HT-29 (cell line): ENCODE results near the gene SLC26A9. TPM values are rescaled to one million over a fixed set of nuclear protein-coding genes. Genes with fewer than 3 reads are reported as not detected.

Source experiments
- DNase-seq: peaks from one replicate; pipeline ENCODE4 v3.0.0-alpha.2; 2015; ENCODE audit warnings: low spot score
- total RNA-seq: library from RNA; depleted of rRNA; stranded (reverse); fragments of >200 nt; shearing (Covaris generic); gene quantifications from 2 replicates; pipeline ENCODE4 v1.2.3, GENCODE V29; 2014

Gene SLC26A9
- total RNA-seq, 1 experiment from 2014 or later, result 0.43 TPM

DNA sequence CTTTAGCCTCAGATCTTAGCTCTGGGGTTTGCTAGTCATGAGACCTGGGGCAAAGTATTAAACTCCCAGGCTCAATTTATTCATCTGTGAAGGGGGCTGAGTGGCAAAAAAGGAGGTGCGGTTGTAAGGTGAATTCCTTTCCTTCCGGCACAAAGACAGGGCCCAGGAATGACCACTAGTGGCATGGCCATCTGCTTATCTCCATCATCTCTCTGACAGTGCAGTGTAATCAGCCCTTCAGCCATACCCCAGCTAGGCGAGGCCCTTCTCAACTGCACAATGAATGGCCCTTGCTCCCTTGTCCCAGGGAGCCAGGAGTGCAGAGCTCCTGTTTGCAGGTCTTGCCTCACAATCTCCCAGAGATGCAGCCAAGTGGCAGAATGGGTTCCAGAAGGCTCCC lies 5.6 kb upstream of the SLC26A9 start:
- DNase-seq, result no peak

DNA sequence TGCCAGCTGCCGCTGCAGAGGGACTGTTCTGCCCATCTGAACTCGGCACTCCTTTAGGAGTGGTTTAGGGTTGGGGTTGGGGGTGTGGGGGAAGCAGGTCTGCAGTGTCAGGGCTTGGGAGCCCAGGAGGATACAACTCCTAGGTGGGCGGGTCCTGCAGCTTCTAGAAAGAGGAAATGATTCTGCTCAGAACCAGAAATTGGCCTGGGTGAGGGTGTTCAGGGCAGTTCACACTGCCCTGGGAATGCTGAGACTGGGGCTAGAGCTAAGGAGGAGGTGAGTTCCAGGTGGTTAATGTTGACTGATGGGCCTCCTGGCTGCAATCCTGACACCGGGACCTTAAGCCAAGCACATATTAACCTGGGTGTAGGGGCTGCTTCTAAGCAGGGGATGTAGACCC lies 4.8 kb upstream of the SLC26A9 start:
- DNase-seq, result no peak

DNA sequence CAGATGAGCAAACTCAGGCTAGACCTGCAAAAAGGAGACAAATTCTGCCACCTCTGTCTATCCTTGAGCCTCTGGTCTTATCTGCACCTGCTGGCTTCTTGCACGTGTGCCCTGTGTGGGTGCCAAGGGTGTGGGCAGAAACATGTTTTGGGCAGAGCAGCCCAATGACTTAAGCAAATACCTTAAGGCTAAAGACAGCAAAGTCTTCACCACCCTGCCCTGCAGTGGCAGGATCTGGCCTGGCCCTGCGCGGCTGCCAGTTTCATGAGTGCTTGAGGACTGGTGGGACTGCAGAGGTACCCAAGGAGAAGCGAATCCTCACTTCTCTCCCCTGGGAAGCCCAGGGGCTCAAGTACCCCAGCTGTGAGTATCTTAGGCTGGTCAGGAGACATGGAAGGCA lies 3.8 kb upstream of the SLC26A9 start:
- DNase-seq, result no peak

DNA sequence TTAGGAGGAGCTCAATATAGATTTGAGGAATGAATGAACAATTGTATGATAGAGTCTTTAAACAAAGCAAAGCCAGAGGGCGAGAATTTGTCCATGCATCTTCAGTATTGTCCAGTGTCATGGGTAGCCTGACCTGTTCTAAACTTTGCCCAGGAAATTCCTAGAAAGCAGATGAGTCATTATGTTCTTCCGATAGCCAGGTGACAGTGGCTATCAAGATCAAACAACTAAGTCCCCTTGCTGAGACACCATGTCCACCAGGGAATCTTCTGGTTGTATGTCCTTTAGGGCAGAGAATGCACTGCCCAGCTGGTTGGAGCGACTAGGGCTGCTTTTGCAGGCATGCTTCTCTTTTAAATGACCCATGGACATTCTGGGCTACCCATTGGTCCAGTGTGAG lies 1.8 kb upstream of the SLC26A9 start:
- DNase-seq, result no peak

DNA sequence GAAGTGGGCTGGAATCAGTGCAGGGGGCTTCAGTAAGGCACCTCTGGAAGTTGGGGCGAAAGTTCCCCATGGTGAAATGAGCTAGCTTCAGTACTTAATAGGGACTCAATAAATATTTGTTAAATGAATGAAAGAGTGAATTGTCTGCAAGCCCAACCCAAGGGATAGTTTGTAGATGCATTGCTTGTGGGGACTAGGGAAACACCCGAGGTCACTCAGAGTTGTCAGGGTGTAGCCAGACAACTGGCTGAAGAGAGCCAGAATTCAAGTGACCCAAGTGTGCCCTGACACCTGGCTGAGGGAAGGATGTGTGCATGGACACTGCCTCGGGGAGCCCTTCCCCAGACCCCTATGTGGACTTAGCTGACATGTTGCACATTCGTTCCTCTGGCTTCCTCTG lies 1.3 kb upstream of the SLC26A9 start:
- no peak for DNase-seq

DNA sequence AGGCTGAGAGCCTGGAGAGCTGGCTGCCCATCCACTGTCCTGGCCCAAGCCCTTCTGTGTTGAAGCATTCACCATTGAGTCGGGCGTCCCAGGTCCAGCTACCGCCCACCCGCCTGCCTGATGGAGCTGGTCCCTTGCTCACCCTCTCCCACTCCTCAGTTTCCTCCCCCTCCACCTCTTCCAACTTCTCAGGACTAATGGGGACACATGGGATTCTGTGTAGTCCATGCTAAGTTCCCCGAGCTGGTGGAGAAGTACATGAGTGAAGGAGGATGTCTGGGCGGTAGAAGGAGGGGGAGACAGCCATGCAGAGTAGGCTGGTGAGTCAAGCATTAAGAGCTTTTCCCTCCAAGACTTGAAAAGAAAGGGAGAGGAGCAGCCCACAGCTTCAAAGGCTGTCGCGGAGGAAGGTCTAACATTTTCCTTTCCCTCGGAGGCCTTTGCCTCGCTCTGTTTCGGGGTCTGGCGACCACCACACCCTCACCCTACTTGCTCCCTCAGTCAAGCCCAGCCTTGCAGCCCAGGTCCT lies 561 bp downstream of the SLC26A9 start:
- DNase-seq, result no peak

DNA sequence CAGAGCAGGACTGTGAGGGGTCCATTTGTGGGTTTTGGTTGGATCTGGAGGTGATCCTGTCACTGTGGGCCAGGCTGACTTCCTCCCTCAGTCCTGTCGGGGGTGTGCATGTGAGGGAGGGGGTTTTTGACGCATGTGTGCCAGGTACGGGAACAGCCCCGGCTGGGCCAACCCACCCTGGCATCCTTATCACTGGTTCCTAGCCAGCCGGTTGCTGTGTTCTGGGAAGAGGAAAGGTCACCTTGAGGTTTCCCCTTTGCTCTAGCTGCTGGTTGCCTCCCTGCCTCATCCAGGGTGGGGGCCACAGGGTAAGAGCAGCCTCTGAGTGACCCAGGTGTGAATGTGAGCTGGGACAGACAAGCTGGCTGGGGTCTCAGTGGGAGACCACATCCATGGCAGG lies 2.5 kb downstream of the SLC26A9 start:
- DNase-seq, result no peak

DNA sequence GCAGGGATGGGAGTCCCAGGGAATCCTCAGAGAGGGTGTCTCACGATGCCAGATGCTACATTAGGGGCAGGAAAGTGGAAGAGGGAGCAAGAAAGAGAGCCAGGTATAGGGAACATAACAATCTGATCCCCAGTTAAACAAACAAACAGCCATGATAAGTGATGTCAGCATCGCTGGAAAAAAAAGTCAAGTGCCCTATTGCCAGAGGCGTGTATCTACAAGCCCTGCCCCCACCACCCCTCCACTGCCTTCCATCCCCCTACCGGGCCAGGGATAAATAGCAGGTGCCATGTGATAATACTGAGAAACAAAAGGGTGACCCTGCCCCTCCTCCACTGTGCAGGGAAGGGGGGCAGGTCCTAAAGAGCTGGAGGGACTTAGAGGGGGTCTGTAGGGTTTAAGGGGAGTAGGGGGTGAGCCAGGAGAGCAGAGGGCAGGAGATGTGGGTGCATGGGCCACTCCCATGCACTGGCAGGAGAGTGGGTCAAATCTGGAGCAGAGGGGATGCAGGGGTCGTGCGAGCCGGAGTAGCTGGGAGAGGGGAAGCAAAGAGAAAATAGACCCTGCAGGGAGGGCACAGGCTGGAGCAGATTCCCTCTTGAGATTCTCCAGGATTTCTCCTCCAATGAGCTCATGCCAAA lies 3.4 kb downstream of the SLC26A9 start:
- peak; percentile 49 for DNase-seq

DNA sequence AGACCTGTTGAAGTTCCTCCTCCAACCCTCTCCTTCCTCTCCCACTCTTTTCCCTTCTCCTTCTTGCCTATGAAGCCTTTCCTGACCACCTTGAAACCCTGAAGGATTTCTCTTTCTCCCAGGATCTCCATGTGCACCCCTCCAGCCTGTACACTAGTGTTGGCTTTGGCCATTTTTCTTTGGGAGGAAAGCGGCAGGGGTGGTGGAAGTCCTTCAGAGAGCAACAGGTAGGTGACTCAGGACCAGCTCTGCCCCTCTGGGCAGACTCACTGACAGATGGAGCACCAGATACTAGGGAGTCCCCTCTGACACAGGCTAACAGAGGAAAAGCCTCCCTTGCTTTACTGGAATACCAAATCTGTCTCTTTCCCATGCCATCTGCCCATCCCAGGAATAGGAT lies 4.6 kb downstream of the SLC26A9 start:
- no peak for DNase-seq

DNA sequence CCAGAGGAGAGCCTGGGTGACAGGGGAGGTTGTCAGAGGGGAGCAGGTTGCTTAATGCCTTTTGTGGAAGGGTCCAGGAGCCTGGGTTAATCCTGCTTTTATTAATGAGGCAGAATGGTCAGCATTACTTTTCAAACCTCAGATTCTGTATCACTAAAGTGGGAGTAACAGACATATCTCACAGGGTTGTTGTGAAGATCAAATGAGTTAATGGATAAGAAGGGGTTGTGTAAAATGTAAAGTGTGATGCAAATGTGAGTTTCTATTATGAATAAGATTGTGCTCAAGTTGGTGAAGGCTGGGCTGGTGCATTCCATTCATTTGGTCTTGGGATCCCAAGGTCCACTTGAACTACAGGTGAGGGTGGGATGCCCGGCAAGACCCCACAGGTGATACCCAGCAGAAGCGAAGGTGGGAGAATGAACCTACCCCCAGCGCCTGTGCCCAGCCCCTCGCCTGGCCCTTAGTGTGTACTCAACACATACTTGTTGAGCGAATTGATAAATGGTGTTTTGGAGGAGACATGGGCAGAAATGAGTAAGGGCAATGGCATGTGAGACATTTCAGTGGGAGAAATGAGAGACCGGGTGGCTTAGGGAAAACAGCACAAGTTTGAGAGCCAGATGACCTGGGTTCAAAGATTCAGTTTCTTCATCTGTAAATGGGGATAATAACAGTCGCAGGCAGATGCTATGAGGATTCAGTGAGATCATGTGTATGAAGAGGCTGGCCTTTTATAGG lies 6.2 kb downstream of the SLC26A9 start:
- no peak for DNase-seq

DNA sequence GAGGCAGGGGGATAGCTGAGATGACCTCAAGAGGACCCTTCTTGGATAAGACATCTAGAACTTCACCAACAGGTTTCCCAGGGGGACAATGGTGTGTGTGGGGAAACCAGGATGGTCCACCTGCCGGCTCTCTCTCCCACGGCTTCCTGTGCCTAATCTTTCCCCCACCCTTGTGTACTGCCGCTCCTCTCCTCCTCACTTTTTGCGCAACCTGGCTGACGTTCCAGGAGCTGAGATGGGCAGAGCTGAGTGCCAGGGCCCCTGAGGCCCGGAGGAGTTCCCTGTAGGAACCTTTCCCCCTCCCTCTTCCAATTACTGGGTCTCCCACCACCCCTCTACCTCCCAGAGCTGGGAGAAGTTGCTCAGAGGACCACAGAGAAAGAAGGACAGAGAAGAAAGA lies 6.9 kb downstream of the SLC26A9 start:
- DNase-seq, result no peak

DNA sequence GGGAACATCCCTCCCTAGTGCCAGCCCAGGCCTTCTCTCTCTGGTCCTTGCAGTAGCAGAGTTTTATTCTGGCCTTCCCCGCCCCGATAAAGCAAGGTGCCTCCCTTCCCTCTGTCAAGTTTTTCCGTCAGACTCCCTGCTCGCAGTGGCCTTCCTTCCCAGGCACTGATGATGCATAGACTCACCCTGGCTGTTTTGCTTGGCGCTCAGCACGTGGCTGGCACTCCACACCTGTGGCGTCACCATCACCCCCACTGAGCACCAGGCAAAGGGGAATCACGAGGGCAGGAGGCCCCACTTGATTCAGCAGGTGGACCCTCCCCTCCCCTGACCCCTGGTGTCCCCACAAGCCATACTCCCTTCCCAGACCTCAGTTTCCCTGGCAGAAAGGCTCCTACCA lies 7.4 kb downstream of the SLC26A9 start:
- no peak for DNase-seq

DNA sequence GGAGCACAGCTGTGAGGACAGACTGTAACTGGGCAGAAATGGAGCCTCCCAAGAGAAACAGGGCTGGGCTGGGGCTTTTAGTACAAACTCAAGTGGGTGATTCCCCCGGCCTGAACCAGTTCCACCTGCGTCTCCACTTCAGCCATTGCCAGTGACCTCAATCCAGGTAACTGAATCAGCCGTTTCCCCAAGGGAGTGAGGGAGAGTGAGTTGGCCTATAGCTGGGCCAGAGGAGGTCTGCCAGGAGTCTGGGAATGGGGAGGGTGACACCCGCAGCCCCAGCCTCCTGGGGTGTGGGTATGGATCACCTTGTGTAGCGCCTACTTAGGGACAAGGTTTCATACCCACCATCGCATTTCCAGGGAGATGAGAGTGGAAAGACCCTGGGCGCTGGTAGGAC lies 8.5 kb downstream of the SLC26A9 start:
- DNase-seq, result no peak

DNA sequence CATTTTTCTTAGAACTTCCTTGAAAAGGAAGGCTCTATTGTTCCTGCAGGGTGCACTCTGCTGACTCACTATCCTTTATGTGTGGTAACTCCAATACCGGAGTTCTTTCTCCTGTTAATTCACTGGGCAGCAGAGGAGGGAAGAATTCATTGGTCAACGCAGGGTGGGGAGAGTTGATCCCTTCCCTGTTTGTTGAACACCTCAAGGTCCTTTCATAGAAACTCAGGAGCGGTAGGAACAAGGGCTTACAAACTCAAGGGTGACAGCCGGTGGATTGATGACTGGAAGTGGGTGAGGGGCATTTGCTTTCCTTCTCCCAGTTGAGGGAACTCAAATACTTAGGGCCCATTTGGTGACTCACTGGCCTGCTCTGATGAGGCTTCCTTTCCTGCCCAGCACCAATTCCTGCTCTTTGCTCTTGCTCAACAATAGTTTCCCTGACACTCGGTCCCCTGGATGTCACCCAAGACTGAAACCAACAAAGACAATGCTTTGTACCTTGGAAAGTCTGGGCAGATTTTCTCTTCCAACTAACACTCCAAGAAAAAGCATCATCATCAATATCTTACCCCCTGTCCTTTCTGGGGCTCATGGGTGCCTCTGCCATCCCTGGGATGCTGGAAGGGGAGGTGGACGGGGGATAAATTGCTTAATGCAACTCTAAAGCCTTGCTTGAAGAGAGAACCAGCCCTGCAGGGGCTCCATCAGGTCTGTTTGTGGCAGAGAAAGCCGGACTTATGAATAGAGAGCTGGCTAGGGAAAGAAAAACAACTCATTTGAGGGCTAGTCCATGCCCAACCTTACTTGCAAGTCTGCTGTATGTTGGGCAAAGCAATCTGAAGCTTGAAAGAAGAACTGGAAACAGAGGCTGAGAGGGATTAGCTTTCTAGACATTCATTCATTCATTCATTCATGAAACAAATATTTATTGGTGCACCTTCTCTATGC lies 9.3 kb downstream of the SLC26A9 start:
- peak; percentile 72 for DNase-seq

DNA sequence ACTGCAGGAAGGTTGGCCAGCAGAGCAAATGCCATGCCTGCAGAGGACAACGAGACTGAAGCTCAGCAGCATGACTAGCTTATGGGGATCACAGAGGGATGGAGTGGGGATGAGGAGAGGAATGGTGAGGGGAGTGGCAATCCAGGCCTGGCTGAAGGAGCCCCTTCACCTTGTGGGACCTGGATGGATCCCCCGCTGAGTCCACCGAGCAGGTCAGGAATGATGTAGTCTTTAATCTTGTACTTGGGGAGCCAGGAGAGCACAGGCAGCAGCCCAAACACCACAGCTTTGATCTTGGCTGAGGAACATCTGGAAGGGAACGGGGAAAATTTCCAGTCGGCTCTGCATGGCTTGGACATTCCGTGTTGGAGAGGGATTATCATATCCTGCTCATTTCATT lies 10.5 kb downstream of the SLC26A9 start:
- no peak for DNase-seq

DNA sequence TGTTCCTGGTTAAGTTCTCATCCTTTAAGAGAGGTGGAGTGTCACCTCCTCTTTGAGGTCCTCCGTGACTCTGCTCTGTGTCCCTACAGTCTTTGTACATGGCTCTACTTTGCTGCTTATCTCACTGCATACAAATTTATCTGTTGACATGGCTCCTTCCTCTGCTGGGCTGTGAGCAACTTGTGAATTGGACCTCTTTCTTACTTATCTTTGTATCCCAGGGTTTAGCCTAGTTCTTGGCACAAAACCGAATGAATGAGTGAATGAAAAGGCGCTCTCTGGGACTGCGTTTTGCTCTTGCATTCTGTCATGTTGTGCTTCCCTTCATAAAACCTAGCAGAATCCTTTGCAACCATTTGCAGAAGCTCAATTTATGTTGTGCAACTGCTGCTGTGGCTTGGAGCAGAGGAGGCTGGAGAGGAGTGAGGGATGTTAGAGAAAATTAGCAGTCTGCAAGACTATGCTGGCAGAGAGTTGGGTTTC lies 12.4 kb downstream of the SLC26A9 start:
- no peak for DNase-seq

DNA sequence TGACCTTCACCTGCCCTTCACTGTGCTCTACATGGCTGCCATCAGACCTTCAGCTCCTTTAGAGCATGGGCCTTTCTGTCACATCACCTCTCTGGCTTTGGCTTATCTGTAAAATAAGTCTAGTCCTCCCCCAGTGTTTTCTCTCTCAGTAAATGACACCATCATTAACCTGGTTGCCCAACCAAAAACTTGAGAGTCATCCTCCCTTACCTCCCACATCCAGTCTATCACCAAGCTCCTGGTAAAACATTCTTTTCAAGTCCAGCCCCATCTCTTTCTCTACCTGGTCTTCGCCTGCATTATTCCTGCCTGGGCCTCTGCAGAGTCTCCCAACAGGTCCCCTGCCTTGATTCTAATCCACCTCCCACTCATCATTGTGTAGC lies 13.1 kb downstream of the SLC26A9 start:
- no peak for DNase-seq

DNA sequence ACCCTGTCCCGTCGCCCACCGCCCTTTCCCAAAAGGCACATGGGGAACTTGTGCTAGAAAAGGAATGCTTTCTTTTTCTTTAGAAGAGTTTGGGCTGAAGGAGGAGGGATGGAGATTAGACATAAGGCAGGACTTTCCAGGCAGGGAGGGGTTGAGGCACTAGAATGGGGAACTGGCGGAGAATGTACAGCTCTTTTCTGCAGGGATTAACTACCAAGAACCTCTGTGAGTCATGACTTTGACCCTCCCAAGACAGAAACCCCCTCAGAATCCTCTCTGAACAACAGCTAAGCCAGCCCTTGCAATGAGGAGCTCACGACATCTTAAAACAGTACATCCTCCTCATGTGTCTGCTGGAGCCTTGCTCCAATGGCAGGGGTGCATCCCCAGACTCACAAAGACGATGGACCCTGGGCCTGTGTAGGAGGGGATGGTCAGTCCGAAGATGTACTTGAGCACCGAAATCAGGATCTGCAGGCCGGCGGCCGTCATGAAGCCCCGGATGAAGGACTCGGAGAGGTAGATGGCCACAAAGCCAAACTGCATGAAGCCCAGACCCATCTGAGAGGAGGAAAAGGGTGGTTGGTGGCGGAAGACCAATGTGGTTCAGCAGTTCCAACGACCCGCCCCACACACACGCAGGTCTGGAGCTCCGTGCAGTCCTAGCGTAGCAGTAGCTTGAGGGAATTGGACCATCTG lies 13.6 kb downstream of the SLC26A9 start:
- no peak for DNase-seq

DNA sequence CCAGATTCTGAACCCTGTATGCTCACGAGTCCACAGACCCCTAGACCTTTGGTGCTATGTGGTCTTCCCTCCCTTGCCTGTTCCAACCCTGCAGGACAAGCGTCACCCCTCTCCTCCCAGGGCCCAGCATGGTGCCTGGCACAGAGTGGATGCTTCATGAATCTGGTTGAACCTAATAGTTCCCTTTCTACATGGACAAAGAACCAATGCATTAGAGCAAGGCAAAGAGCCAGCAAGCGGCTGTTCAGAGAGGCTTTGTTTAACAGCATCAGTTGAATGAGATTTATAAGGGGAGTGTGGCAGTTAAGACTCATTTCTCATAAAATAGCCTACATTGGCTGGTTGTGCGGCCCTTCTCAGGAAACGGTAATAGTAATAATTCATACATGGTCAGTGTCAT lies 14.9 kb downstream of the SLC26A9 start:
- DNase-seq, result no peak

DNA sequence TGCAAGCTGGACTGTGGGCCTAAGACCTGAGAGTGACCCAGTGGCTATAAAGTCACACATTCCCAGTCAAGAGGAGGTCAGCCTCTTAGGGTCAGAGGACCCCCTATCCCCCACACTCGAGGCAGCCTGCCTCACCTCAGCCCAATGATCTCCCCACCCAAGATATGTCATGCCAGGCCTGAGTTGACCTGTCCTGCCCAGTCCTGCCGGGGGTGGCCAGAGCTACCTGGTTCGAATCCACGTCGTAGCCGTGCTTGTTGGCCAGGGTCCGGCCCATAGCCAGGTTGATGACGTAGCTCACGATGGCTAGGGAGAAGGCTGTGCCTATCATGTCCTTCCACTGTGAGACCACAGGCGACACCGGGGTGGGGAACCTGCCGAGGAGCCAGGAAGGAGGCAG lies 15.6 kb downstream of the SLC26A9 start:
- DNase-seq, result no peak

DNA sequence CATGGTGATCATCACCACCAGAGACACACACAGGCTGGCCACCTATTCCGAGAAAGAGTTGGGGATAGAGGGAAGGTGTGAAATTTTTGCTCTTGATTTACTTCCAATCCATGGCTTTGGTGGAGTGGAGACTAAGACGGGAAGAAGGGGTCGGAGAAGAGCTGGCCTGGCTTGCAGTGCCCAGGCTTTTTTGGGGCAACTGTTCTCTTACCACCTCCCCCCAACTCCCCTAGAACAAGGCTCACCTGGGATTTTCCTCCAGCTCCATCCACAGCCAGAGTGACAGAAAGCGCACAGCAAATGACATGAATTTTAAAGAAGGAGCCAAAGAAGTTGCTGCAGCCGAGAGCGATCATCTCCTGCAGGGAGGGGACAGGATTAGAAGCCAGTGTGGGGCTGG lies 16.0 kb downstream of the SLC26A9 start:
- no peak for DNase-seq
